Kidney capillary endothelial cell (primary cell): ENCODE results near the gene POLD3.

ENCODE experiments used
- DNase-seq: peaks from one replicate; pipeline ENCODE4 v3.0.0-alpha.2; 2018; ENCODE audit warnings: low spot score

POLD3 gene

DNA sequence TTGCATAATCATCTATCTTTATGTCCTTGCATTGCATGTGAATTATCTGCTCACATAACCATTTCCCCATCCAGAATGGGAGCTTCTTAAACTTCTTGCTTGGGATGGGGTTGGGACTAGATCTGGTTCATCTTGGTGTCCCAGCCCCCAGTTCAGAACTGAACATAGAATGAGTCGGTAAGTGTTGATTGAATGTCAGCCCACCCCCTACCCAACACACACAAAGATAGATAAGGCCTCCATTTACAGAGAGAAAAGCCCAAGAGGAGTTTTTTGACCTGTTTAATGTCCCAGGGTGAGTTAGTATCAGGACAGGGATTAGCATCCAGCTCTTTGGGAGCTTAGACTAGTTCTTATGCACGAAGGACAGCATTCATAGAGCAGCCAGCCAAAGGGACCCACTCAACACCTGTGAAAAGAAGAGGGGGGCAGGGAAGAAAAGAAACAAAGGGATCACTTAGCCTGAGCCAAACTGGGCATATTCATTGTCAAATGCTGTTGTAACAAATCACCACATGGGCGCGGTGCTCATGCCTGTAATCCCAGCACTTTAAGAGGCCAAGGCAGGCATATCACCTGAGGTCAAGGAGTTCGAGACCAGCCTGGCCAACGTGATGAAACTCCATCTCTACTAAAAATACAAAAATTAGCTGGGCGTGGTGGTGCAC, 81.4 kb downstream of the POLD3 start:
- DNase-seq, result no peak

DNA sequence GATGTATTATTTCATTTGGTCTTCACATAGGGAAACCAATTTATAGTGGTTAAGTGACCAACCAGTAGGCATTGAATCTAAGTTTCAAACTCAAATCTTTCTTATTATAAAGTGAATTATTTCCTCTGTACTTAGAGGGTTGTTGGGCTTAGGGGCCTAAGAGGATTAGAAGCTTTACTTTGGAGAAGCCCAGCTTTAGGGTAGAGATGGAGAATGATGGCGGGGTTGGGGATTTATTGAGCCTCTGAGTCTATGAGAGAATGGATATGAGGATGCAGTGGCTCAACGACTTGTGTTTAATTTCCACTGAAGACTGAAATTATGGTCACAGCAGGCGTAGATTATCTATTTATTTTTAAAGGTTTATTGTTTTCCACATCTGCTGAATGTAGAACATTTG, 83.4 kb downstream of the POLD3 start:
- DNase-seq, result no peak

DNA sequence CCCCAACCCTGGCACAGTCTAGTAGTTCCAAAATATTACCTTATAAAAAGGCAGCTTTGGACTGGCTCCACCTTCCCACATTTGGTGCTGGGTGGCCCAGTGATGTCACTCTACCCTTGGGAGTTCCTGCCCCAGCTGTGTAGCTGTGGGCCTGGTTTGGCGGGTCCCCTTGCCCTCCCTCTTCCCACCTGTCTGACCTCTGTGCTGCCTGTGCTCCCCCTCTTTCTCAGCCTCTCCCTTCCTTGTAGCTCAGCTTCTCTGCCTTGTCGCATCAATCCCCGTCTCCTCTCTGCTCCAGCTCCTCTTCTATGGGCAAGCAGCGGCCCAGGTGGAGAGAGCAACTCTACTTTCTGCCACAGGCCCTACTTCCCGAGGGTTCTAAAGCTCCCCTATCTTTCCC, 84.2 kb downstream of the POLD3 start:
- DNase-seq, result no peak

DNA sequence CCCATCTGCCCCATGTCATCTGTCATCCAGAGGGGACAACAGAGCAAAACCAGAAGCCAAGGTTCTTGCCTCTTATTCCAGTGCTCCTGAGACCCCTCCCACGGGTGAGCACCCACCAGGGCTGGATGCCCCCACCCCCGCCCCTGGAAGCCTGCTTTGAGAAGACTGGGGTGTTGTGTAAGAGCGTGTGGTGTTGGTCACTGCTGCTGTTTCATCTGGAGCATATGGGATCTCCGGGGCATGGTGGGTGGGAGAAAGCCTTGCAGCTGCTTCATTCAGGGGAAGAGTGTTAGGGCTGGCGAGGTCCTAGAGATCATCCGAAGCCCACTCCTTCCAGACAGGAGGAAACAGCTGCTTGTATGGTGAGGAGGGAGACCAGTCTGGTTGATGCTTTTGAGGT, 84.7 kb downstream of the POLD3 start:
- no peak for DNase-seq

DNA sequence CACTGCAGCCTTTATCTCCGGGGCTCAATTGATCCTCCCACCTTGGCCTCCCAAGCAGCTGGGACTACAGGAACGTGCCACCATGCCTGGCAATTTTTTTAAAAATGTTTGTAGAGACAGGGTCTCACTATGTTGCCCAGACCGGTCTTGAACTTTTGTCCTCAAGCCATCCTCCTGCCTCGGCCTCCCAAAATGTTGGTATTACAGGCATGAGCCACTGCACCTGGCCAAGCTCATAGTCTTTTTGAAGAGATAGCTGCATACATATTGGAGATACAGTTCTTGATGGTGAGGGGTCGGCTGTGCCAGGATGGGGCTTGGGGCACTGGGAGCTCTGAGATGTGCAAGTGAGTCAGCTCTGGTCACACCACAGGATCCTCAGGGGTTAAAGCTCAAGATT, 85.7 kb downstream of the POLD3 start:
- DNase-seq, result no peak

DNA sequence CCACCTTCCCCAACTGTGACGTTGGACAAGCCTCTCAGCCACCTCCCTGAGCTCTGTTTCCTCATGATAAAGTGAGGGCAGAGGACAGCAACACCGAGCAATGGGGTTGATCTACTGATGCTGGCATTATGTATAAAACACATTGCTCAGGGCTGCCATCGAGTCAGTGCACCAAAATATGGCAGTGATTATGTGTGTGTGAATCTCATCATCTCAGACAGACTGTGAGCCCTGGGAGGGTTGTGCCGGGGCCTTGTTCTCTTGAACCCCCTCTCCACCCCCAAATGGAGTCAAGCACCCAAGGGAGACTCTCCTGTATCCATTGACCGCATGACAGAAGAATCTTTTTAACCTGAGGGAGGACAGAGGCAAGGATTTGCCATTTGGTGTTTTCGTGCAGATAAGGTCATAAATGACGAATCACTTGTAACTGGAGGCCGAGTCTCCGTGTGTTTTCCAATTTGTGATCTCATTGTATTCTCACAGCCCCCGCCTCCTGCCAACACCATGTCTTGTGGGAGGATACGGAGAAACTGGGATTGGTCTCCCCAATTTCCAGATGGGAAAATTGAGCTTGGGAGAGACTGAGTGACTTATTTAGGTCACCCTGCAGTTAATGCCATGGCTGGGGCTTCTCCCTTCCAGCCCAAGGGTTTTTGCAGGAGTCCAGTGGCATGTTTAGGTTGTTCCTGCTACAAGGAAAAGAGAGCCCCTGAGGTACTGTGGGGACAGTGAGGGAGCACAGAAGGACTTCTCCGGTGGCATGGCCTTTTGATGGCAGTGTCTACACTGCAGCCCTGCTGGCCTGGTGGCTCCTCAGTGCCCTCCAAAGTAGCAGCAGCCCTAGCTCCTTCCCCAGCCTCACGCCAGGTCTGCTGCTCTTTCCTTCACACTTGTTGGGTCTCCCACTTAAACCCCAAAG, 86.5 kb downstream of the POLD3 start:
- no peak for DNase-seq

DNA sequence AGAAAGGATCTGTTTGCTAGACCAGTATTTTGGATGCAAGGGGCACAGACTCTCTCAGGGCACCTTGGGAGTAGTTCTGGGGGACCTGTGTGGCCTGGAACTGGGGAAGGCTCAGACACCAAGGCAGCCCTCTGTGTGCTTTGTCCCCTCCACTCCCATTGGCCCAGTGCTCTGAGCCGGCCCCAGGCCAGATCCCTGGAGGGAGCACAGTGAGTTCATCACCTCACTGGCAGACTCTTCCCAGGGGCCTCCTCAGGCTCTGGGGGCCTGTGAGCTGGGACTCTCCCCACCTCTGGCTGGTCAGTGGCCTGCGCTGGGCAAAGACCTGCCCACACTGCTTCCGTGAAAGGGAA, 87.1 kb downstream of the POLD3 start:
- DNase-seq, result no peak

DNA sequence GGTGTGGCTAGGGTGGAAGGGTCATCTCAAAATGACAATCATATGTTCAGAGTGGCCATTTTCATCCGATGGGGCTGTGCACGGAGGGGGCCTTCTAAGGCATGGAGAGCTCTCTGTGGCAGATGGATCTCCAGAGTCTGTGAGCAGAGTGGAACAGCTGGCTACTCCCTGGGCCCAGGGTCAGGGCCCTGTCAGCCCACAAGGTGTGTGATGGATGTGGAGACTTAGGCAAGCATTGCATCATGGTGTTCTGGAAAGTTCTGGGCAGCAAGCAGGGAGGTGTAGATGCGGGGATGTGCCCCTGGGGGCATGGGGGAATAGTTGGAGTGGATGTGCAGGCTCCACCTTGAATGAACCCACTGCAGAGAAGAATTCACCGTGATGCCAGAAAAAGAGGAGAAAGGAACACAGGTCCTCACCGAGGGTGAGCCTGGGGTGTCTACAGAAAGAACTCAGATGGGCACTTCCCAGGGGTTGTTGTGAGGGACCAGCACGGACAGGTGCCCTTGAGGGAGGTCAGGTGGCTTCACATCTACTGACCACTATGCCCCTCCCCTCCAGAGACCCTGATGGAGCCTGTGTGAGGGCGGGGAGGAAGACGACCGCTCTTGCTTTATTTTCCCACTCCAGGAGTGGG, 87.8 kb downstream of the POLD3 start:
- no peak for DNase-seq

DNA sequence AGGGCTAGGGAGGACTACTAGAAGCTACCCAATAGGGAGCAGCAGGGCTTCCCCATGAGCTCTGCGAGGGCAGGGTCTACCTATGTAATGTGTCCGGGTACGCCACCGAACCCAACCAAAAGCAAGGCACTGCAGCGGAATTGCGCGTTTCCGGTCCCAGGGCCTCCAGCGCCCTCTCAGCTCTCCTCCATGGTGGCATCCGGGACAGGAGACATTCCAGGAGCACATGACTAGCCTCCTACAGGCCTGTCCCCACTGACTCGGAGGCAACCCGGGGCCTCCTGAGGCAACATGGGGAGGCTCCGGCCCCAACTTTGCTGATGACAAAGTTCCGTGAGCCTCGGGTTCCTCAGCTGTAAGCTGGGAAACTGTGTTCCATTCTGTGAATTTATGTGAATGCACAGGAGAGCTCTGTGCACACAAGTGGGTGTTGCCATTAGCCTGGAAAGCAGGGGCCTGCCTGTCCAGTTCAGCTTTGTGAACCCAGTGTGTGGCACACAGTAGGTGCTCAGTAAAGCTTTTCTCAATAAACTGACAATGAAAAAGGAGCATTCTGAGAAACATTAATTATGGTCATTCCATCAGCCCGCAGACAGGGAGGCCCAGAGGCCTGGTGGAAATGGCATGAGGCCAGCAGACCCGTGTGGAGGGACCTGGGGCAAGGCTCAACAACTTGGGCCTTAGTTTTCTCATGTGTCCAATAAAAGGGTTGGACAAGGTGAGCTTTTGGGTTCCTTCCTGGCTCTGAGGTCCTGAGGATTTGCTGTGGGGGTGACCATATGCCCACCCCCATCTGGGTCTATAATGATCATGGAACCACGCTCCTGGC, 88.5 kb downstream of the POLD3 start:
- DNase-seq, result no peak

DNA sequence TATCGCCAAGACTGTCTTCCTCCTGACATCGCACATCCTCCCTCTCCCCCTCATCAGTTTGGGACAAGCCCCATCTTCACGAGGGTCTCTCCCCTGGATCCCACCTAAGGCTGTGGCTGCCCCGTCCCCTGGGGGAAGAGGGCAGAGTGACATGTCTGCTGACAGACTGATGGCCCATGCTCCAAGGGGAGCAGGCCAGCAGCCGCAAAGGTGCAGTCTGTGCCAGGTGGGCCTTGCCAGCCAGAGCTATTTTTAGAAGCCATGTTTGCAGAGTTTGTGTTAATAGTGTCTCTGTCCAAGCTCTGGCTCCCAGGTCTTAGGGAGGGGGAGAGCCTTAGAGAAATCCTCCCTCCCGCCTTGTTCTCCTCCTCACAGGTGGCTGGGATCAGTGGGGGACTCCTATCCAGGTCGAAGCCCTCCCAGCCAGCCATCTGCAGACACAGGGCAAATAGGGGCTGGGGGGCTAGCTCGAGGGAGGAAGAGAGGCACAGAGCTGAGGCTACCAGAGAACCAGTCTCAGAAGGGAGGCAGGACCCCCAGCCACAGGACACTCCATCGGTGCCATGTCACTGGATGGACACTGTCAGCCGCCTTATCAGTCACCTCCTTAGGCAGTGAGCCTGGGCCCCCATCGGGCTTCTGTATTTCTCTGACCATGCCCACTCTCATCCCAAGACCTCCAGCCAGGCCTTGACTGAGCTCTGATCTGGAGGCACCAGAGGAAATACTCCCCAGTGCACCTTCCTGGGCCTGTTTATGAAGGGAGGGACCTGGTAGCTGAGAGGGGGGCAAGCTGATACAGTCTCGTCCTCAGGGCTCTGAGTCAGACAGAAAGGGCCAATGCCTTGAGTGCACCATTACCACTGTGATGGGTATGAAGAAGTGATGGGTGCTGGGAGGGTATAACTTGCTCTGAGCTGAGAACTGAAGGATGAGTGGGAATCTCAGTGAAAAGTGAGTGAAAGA, 89.6 kb downstream of the POLD3 start:
- DNase-seq, result no peak

DNA sequence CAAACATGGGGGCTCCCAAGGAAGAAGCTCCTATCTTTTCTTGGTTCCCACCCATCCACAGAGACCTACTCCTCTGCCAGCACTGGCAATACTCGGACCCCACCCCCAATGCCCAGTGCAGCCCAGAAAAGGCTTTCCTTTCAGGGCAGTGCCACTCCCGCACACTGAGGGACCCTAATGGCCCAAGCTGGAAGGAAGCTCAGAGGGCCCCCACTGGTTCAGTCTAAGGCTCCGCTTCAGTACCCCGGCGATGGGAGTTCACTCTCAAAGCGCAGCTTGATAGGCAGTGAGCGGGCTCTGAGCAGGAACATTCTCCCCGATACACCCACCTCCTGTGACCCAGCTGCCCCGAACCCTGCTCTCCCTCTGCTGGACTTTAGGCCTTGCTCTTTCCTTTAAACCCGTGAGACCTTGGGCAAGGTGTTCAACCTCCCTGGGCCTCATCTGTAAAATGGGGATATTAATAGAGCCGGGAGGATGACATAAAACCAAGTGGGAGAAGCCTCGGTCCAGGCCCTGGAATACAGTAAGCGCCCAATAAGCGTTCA, 90.4 kb downstream of the POLD3 start:
- no peak for DNase-seq

DNA sequence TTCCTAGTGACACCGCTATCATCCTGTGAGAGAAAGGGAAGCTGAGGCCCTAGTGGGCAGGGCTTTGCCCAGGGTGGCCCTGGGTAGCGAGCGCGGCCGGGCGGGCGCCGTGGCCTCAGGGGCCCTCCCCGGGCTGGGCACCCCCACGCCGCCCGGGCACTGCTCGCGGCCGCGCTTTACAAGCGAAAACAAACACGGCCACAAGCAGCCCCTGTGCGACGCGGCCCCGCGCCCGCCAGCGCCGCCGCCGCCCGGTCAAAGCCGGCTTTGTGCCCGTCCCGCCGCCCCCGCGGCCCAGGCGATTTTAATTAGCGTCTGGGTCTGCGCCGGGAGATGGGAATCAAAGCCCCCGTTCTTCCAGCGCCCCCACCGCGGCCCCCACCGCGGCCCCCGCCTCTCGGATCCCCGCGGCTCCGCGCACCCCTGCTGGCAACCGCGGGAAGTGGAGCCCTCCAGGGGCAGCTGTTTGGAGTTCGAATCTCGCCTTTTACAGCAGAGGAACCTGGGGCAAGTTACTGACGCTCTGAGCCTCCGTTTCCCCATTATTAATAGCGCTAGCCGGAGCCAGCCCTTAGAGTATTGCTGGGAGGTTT, 91.0 kb downstream of the POLD3 start:
- no peak for DNase-seq

DNA sequence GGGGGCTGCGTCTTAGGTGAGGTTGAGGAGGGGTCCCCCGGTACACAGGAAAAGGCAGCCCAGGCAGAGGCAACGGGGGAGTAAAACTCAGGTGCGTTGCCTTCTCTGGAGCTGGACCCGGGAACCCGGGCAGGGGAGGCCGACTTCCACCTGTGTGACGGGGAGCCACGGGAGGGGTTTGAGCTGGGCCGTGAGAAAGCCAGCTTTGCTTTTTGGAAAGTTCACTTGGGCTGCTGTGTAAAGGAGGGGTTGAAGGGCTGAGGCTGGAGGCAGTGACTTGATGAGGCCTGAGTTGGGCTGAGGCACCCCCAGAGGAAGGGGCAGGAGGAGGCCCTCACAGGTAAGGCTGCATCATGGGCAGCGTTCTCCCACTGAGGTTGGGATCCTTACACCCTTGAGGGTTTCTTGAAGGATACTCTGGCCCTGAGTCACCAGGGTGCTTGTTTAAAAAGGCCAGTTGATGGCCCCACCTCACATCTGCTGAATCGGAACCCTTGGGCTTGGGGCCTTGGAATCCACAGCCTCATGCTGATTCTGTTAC, 91.6 kb downstream of the POLD3 start:
- no peak for DNase-seq

DNA sequence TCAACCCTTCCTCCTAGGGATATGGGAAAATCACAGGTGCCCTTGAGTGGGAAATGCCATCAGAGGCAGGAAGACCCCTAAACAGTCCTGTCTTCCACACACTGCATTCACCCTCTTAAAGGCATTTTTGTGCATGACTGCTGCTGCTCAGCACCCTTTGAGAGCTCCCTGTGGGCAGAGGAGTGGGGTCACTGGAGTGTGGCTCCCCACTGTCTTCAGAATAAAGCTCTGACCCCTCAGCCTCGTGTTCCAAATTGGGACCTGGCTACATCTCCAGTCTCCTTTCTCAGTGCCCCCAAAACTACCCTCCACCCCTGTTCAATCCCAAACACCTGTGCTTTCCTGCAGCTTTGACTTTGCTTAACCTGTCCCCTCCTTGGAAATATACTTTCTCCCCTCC, 92.3 kb downstream of the POLD3 start:
- DNase-seq, result no peak

DNA sequence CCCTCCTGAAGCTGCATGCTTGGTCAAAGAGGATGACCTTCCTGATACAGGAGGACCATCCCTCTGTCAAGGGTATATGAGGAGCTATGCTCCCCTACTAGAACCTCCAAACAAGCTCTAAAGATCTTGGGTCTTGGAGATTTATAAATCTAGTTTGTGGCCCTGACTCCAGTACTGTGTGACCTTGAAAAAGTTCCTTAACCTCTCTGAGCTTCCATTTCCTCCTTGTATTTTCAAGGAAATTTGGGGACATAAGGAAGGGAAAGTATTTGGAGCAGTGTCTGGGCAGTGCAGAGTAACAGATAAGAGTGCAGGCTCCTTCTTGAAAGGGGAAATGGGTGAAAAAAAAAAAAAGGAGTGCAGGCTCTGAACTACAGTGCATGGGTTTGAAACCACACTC, 93.0 kb downstream of the POLD3 start:
- DNase-seq, result no peak

DNA sequence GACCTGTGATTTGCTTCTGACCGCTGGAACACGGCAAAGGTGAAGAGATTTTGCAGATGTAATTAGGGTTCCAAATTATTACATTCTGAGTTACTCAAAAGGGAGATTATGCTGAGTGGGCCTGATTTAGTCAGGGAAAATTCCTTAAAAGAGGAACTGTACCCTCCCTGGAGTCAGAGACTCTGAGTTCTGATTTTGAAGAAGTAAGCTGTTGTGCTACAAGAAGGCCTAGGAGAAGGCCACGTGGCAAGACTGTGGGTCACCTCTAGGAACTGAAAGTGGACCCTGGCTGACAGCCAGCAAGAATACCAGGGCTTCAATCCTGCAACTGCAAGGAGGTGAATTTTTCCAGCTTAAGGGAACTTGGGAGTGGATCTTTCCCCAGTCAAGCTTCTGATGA, 93.5 kb downstream of the POLD3 start:
- DNase-seq, result no peak

DNA sequence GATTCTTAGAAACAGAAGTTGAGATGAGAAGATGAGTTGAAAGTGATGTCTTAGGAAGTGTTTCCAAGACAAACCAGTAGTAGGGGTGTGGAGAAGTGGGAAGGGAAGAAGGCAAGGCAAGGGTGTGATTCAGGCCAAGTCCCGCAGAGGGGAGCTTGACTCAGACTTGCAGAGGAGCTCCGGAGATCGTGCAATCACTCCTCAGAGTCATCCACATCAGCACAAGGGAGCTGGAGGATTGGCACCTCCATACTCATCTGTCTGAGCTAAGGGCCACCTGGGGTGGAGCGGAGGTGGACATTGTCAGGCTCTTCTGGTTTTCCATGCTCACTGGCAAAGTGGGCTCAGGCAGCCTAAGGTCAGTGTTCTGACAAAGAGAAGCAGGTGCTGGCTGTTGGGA, 94.4 kb downstream of the POLD3 start:
- no peak for DNase-seq

DNA sequence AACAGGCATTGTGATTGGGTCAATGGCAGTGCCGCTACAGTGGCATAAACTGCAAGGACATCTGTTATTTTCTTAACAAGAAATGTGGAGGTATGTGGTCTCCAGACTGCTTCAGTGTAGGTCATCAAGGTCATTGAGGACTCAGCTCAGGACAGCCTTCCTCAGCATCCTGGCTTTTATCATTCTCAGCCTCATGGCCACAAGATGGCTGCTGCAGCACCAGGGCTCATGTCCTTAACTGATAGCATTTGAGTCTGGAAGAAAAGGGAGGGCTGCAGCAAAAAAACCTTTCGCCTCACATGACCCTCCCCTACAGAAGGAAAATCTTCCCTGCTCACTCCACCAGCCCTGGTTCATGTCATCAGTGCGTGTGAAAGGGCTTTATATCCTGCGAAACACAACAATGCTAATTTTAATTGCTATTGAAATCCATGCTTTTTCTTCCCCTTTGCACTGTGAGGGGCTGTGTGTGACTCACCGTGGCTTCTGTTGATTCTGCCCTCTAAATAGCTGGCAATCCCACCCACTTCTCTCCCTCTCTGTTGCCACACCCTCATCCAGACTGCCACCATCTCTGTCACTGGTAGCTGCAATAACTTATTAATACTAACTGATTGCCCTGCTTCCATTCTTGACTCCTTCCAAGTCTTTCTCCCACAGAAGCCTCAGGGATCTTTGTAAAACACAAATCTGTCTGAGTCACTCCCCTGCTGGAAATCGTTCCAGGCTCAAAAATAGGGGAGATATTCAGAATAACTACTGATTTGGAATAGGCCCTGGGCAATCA, 95.0 kb downstream of the POLD3 start:
- DNase-seq, result no peak

DNA sequence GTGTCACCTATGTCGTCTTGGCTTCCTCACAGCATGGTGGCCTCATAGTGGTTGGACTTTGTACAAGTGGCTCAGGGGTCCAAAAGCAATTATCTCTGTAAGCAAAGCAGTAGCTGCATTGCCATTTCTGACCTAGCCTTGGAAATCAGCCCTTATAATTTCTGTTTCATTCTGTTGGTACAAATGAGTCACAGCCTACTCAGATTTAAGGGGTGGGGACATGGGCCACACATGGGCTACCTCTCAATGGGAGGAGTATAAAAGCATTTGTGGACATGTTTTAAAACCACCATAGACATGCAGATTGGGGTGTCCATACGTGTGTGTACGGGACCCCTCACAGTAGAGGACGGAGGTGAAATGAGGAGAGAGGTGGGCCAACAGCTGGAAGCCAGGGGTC, 97.3 kb downstream of the POLD3 start:
- no peak for DNase-seq
